NK-92 (cell line): Measurements from ENCODE around the gene PPARD.
A peak's percentile ranks its signal among the peaks of the same experiment; 100 is the strongest.

Experiments used
- DNase-seq: peaks from one replicate; lab custom pipeline; 2025; ENCODE audit not compliant: unreplicated experiment; lab: John Stamatoyannopoulos, UW

The PPARD gene

DNA sequence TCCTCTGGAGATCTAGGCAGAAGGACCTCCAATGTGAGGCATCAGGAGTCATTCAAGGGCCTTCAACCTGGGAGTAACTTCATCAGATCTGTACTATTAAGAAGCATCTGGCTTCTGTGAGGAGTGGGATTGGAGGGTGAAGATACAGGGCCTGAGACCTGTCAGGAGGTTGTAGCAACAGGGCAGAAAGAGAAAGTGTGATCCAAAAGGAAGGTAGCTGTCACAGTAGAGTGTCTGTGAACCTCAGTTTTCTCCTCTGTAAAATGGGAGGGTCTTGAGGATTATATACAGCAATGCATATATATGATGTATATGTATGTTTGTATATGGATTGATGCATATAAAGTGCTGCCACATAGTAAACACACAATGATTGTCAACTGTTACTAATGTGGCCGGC, 123.3 kb downstream of the PPARD start:
- no peak for DNase-seq

DNA sequence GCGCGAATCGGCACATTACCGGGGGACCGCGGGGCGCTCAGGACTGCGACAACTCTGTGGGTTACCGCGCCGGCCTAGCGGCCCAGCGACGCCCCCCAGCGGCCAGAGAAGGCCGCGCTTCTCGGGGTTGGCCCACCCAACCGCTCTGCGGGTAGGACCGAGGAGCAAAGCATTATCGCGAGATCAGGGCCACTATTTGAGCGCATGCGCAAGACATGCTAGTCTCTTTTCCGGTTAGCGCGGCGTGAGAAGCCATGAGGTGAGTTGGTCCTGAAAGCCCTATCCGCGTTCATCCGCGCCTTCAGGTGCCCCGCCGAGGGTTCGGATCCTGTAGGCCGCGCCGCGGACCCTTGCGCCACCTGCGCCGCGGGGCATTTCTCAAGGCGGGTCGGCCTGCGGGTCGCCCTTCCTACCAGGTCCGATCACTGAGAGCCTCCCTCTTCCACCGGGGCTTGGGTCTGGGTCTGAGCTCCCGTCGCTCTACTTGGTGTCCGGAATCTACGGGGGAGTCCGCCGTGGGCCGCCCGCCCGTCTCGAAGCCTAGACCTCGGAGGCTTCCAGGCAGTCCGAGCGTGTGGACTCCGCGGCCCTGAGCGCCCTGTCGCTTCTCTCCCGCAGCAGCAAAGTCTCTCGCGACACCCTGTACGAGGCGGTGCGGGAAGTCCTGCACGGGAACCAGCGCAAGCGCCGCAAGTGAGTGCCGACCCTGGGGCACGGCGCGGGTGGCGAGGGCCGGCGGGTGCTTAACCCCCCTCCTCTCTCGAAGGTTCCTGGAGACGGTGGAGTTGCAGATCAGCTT, 126.0 kb downstream of the PPARD start, which contains the start of gene RPL10A:
Gene RPL10A (plus strand): TSS at position 221 of the 799 bp plus-strand sequence. CDS start 34 bp downstream, at position 255.
- peak; percentile 59 for DNase-seq

DNA sequence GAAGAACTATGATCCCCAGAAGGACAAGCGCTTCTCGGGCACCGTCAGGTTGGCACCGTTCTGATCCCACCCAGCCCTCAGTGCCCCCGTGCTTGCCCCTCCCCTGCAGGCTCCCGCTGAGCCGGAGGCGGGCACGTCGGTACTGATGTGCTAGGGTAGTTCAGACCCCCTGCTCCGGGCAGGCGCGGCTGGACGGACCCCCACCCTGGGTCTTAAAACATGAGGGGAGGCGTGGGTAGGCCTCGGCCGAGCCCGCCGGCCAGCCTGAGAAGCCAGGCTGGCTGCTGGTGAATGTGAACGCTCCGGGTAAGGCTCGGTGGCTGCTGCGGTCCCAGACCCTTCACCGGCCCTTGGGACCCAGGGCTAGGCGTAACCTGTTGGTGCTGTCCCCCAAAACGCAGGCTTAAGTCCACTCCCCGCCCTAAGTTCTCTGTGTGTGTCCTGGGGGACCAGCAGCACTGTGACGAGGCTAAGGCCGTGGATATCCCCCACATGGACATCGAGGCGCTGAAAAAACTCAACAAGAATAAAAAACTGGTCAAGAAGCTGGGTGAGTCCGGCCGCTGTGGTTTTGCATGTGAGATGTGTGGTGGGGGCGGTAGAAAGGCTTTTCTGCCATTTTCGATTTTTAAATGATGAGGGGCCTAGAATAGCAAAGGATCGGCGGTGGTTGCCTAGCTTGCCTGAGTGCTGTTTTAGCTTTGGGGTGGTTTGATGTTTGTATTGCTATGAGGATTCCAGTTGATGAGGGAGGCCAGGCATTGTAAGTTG, 126.8 kb downstream of the PPARD start:
- no peak for DNase-seq

DNA sequence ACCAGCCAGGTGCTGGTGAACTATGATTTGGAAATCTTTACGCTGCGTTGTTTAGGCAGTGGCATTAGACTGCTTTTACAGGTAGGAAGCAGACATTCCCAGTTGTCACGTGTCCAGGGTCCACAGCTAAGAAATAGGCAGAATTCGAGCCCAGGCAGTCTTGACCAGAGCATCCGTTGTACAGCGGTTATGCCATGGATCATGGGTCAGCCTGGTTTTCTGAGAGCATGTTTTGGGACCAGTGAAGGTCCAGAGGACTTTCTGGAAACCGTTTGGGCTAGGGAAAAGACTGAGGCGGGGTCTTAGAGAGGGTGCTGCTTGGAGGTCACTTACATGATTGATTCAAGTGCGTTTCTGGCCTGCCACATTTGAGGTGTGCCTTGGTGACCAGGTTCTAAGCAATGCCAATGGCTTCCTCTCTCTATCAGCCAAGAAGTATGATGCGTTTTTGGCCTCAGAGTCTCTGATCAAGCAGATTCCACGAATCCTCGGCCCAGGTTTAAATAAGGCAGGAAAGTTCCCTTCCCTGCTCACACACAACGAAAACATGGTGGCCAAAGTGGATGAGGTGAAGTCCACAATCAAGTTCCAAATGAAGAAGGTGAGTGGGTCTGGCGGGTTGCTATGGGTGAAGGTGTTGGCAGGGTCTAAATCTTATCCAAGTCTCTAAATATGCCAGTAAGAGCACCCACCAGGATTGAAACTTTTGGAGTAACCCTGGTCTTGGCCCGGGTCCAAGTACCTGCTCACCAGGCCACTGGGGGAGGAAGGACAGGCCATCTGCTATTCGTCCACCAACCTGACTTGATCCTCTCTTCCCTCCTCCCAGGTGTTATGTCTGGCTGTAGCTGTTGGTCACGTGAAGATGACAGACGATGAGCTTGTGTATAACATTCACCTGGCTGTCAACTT, 127.6 kb downstream of the PPARD start:
- no peak for DNase-seq

DNA sequence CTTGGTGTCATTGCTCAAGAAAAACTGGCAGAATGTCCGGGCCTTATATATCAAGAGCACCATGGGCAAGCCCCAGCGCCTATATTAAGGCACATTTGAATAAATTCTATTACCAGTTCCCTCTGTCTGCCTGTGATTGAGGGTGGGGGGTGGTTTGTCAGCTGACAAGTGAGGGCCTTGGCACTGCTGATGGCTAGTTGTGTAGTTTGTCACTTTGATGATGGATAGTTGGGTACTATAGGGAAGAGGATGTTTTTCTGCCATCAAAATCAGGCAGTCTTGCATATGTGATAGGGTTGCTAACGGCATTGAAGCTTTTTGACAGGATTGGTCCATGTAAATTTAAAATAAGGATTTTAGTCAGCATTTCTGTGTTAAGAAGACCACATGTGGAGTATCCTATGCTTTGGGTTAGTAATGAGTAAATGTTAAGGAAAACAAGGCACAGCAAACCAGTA, 128.3 kb downstream of the PPARD start:
- DNase-seq, result no peak

DNA sequence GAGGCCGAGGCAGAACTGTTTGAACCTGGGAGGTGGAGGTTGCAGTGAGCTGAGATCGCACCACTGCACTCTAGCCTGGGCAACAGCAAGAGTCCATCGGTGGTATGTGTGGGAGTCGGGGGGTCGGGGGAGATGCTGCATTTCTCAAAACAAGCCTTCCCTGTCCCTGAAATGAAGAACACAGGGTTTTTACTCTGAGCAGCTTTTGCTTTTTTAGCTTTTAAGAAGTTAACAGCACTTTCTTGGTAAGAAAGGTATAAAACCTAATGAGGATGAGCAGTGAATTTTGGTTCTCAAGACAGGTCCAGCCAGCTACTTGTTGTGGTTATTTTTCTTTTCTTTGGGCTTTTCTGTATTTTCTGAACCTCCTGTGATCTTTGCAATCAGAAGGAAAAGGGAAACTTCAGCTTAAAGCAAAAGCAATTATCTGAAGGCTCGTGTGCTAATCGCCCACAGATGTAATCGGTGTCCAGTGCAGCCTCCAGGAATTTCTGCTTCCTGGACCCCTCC, 129.5 kb downstream of the PPARD start:
- DNase-seq, result no peak

DNA sequence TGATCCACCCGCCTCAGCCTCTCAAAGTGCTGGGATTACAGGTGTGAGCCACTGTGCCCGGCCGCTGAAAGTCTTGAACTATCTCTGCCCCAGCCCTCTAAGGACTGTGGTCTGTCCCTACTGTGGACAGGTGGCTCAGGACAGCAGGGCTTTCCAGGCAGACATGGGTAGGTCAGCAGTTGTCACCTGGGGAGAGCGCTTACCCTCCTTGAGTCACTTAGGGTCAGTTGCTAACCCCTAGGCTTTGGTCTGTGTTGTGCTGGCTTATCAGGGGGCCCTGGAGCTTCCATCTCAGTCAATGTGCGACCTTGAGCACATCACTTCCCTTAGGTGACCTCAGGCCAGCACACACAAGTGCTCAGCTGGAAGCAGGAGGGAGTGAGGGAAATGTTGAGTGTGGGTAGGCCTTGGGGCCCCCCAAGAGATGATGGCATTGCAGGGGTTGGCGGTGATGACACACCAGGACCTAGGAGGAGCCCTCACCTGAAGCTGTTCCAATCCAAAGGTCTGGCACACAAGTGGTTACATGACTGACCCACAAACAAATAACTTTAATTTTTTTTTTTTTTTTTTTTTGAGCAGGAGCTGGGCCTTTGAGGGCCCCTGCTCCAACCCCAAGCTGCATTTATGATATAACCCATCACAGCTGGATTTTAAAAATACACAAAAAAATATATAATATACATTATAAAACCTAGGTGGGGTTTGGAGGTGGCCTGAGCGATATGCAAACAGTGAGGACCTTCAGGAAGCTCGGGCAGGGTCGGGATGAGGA, 130.9 kb downstream of the PPARD start:
- DNase-seq, result no peak

DNA sequence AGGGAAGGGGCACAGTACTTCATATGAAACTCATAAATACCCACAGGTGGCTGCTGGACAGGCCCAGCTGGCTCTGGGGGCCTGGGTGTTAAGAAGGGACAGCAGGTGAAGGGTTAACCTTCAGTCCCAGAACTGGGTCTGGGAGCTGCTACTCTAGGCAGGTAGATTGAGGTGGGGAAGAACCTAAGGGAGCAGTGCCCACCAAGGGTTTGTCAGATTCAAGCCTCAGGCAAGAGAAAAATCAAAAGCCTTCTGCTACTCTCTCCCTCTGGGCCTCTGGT, 131.4 kb downstream of the PPARD start:
- DNase-seq, result no peak

DNA sequence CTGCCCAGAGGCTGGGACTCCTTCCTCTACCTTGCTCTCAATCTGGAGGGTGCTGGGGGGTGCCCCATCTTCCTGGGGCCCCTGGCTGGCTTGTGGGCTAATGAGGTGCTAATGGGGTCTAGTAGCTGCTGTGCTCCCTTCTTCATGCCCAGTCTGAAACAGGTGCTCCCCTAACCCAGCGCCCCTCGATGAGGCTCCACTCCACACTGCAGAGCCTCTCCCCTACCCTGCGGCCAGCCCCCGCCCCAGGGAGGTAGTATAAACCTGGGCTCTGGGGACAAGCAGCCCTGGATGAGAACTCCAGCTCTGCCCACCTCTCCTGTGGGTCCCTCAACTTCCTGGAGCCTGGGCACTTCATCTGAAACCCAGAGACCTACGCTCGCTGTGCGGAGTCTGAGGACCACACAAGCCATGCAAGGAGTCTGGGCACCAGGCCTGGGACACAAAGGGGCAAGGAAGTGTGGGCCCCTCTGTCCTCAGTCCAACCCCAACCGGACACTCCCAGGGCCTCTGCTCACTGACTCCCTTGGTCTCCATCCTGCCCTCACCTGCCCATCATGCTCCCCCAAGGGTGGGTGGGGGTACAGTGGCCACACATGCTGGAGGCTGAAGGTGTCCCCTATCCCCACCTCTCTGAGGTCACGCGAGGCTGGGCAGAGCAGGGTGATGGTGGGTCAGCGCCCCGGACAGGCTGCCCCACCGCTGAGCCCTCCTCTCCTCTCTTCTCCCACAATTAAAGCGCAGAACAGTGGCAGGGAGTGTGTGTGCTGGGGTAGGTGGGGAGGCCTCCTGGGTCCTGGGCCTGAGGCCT, 132.0 kb downstream of the PPARD start:
- no peak for DNase-seq

DNA sequence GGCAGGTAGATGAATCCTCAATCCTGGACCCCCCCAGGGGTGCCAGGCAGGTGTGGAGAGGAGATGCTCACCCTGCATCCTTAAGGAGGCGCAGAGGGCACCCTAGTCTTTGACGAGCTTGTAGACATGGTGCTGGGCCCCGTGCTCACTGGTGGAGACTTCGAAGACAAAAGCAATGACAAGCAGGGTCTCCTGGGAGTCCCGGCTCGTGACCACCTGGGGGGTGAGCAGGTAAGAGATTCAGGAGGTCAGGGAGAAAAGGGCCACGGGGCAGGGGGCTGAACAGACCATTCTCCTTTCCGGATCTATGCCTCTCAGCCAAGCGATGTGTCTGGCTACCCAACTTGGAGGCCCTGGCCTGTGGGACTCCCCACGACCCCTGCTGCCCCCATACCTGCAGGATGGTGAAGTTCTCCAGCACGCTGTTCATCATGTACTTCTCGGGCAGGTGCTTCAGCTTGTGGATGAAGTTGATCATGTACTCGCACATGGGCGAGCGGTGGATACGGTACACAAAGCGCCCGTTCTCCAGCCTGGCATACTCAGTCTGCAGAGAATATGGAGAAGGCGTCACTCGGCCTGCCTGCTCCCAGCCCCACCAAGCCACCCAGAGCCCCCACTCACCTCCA, 132.7 kb downstream of the PPARD start:
- no peak for DNase-seq

DNA sequence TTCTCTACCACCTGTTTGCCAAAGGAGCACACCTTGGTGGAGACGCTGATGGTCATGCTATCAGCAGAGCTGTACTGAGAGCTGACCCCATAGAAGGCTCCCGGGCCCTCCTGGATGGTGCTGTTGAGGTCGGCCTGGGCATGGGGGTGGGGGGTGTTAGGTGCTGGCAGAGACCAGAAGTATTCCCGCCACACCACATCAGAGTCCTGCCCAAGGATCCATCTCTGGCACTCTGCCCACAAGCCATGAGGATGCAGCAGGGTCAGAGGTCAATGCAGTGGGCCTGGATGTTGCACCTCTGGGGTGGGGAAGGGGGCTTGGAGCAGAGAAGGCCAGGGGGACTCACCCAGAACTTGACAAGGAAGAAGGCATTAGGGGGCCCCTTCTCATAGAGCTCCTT, 133.2 kb downstream of the PPARD start:
- DNase-seq, result no peak

DNA sequence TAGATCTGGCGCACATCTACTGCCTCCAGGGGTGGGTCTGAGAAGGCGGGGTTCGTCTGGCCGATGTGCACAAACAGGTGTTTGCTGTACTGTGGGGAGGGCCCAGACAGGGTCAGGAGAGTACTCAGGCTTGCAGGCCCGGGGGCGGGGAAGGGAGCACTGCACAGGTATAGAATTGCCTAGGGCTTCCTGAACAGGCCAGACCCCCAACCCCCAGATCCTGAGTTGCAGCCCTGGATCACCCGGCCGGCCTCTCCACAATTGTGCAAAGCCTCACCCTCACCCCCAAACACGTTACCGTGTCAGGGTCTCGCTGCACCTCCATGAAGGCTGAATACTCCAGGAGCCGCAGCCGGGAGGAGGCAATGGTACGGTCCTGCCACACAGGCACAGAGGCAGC, 133.6 kb downstream of the PPARD start:
- DNase-seq, result no peak

DNA sequence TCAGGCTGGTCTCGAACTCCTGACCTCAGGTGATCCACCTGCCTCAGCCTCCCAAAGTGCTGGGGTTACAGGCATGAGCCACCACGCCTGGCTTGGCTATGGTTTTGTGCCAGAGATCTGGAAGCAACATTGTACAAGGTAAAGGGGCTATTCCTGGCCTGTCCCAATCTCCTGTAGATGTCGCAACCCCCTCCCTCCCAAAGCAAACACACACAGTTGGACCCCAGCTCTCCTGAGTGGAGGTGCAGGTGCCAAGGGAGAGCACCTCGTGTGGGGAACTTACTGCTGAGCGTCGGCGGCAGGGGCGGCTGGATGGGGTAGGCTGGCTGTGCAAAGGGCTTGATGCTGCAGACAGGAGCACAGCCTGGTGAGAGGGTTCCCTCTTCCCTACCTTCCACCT, 134.7 kb downstream of the PPARD start:
- DNase-seq, result no peak
